T-cell (primary cell): ENCODE data around the gene DAPK3. TPM values are rescaled to one million over a fixed set of nuclear protein-coding genes. Genes with fewer than 3 reads are reported as not detected.
A peak's percentile ranks its signal among the peaks of the same experiment; 100 is the strongest.

Experiments
- ATAC-seq, 4 experiments: fragments of 200-7000 bp in 3 of 4; fragments of 150-1000 bp in 1 of 4; cut with Tn5 transposase; replicated peaks in 1 of 4; 1 replicate in 3 of 4; 2 replicates in 1 of 4; pipeline ENCODE4 v1.10.0; 2021; ENCODE audit warnings: moderate library complexity in 3 of 4, mild to moderate bottlenecking in 2 of 4, moderate number of reproducible peaks in 1 of 4
- CTCF ChIA-PET, 2 donors: fragments of 300-600 bp; sonication (Branson Sonifier 250); formaldehyde crosslinking; loops; one replicate each; lab custom pipeline; 2022; ENCODE audit warnings: antibody characterized with exemption in 2 of 2; lab: Charles Lee
- POLR2A ChIA-PET, 2 donors: fragments of 300-600 bp; sonication (Branson Sonifier 250); formaldehyde crosslinking; loops; one replicate each; lab custom pipeline; 2022; ENCODE audit warnings: antibody characterized with exemption in 2 of 2; lab: Charles Lee
- DNase-seq, 35 experiments: peaks; one replicate each; pipeline versions ENCODE4 v3.0.0 to v3.0.0-alpha.2; 2013 to 2023
- H3K27ac ChIP-seq: one replicate; pipeline ENCODE4 v1.5.1; 2013; ENCODE audit warnings: low read length
- H3K27me3 ChIP-seq, 2 experiments: replicated peaks in 1 of 2; 1 replicate in 1 of 2; 2 replicates in 1 of 2; pipeline versions ENCODE4 v1.6.1 to v1.7.0; 2013; ENCODE audit warnings: low read length in 1 of 2, mixed read lengths in 1 of 2; ENCODE audit not compliant: control insufficient read depth in 2 of 2, insufficient read depth in 2 of 2; ENCODE audit errors: extremely low read depth in 1 of 2
- H3K36me3 ChIP-seq, 2 donors: 1 replicate in 1 of 2; 2 replicates in 1 of 2; pipeline versions ENCODE4 v1.6.1 to v1.7.0; 2013; ENCODE audit warnings: low read length in 1 of 2; ENCODE audit not compliant: control insufficient read depth in 2 of 2, insufficient read depth in 1 of 2; ENCODE audit errors: extremely low read depth in 1 of 2
- H3K4me1 ChIP-seq, 2 experiments: 1 replicate in 1 of 2; 2 replicates in 1 of 2; pipeline versions ENCODE4 v1.6.1 to v1.7.0; 2013; ENCODE audit warnings: low read length in 2 of 2, mixed read lengths in 1 of 2; ENCODE audit not compliant: insufficient read depth in 2 of 2, control insufficient read depth in 1 of 2; ENCODE audit errors: extremely low read depth in 1 of 2
- H3K4me3 ChIP-seq, 2 donors: 1 replicate in 1 of 2; 2 replicates in 1 of 2; pipeline versions ENCODE4 v1.5.1 to v1.7.0; 2013; ENCODE audit warnings: mild to moderate bottlenecking in 2 of 2, low read length in 1 of 2, moderate library complexity in 1 of 2; ENCODE audit not compliant: control insufficient read depth in 1 of 2; ENCODE audit errors: extremely low read depth in 1 of 2
- H3K9me3 ChIP-seq: 2 replicates; pipeline ENCODE4 v1.7.0; 2013
- H3K27ac Mint-ChIP-seq, 2 donors: one replicate each; pipeline ENCODE4 v1.8.0; 2020 to 2021; ENCODE audit warnings: mild to moderate bottlenecking in 2 of 2, mixed read lengths in 2 of 2
- H3K27me3 Mint-ChIP-seq, 2 donors: one replicate each; pipeline ENCODE4 v1.8.0; 2021 to 2022; ENCODE audit warnings: mixed read lengths in 2 of 2
- H3K36me3 Mint-ChIP-seq: one replicate; pipeline ENCODE4 v1.8.0; 2021; ENCODE audit warnings: mixed read lengths
- H3K4me1 Mint-ChIP-seq, 3 donors: one replicate each; pipeline ENCODE4 v1.8.0; 2020 to 2022; ENCODE audit warnings: mixed read lengths in 3 of 3, mild to moderate bottlenecking in 1 of 3
- H3K4me3 Mint-ChIP-seq, 3 donors: one replicate each; pipeline ENCODE4 v1.8.0; 2020 to 2022; ENCODE audit warnings: mild to moderate bottlenecking in 3 of 3, mixed read lengths in 3 of 3, moderate library complexity in 3 of 3
- H3K9me3 Mint-ChIP-seq, 3 donors: one replicate each; pipeline ENCODE4 v1.8.0; 2020 to 2022; ENCODE audit warnings: mixed read lengths in 3 of 3
- WGBS: methylation state at CpG from one replicate; pipeline ENCODE4 v1.1.5; 2013; ENCODE audit warnings: missing lambda C conversion rate; ENCODE audit not compliant: insufficient coverage; 5-methylcytosine and 5-hydroxymethylcytosine counted together
- total RNA-seq, 35 experiments: library from RNA in 6 of 35; stranded (reverse) in 6 of 35; fragments of 120-200 nt in 1 of 35; gene quantifications; one replicate each; pipeline versions ENCODE4 v1.2.1 to v1.2.4 and lab custom pipeline; 2013 to 2026

The DAPK3 gene
- total RNA-seq, 5 donors from 2014 or later (not counting 1 experiment from before 2014, with no cell fraction given) = 30.3 to 51.2 (median 44.9) TPM

GRCh38 chr19:3983936-3984583 lies 13.2 kb upstream of the DAPK3 start:
- no peaks in the 10 kb centered on the region for H3K27me3 ChIP-seq
- H3K27me3 Mint-ChIP-seq = no peaks in the 10 kb centered on the region
- peaks cover 30 to 76% of the 10 kb centered on the region in 2 experiments for H3K4me1 ChIP-seq
- DNase-seq = peak in 2 of 35 experiments; percentile 13 to 42
- peak overlapping the region; percentile 92 to 97 (median 95) for H3K4me3 Mint-ChIP-seq
- no peak for ATAC-seq
- H3K4me3 ChIP-seq = peak overlapping the region; percentile 89 to 90
- ChIA-PET CTCF (no interaction called here), POLR2A (interaction anchor here (0.5 to 0.6 kb wide), 3 partner anchors 105 to 547 kb away, joined by 3 to 12 read pairs (median 4); no protein-coding TSS in a partner anchor)
- H3K27ac ChIP-seq = peak overlapping the region; percentile 92
- peaks cover 47 to 52% of the 10 kb centered on the region in 2 donors for H3K36me3 ChIP-seq
- H3K4me1 Mint-ChIP-seq = peaks cover 57 to 62% (median 60%) of the 10 kb centered on the region in 3 donors
- H3K9me3 ChIP-seq = no peaks in the 10 kb centered on the region
- peaks cover 41% of the 10 kb centered on the region for H3K36me3 Mint-ChIP-seq
- no peaks in the 10 kb centered on the region for H3K9me3 Mint-ChIP-seq
- 23% methylated on average over 27 of the region's 30 CpGs for WGBS
- peak overlapping the region; percentile 94 to 96 for H3K27ac Mint-ChIP-seq

- DNase-seq = no peak
- Histone ChIP-seq H3K9me3 (no peaks in the 10 kb centered on the region), H3K4me3 (peak overlapping the region; percentile 89 to 90), H3K4me1 (peaks cover 30 to 76% of the 10 kb centered on the region in 2 experiments), H3K27me3 (no peaks in the 10 kb centered on the region), H3K27ac (peak overlapping the region; percentile 92), H3K36me3 (peaks cover 50 to 56% of the 10 kb centered on the region in 2 donors)
- Mint-ChIP-seq H3K4me1 (peaks cover 57 to 64% (median 62%) of the 10 kb centered on the region in 3 donors), H3K36me3 (peaks cover 41% of the 10 kb centered on the region), H3K27me3 (no peaks in the 10 kb centered on the region), H3K27ac (peak overlapping the region; percentile 94 to 96), H3K9me3 (no peaks in the 10 kb centered on the region), H3K4me3 (peak overlapping the region; percentile 92 to 97 (median 95))
- WGBS = 60% methylated on average over 5 of the region's 7 CpGs
- no peak for ATAC-seq
- CTCF ChIA-PET = no interaction called here
- POLR2A ChIA-PET = interaction anchor here in 1 of 2 donors (0.5 to 0.6 kb wide), 2 partner anchors 105 to 354 kb away, joined by 3 to 12 read pairs; no protein-coding TSS in a partner anchor
Measured at GRCh38 chr19:3983542-3983914, 12.6 kb upstream of the DAPK3 start.

- Mint-ChIP-seq H3K36me3 (peaks cover 45% of the 10 kb centered on the region), H3K9me3 (no peaks in the 10 kb centered on the region), H3K27me3 (no peaks in the 10 kb centered on the region), H3K4me3 (peak overlapping the region; percentile 92 to 97 (median 95)), H3K4me1 (peaks cover 57 to 64% (median 64%) of the 10 kb centered on the region in 3 donors), H3K27ac (peak overlapping the region; percentile 94 to 96)
- Histone ChIP-seq H3K27me3 (no peaks in the 10 kb centered on the region), H3K4me1 (peaks cover 30 to 71% of the 10 kb centered on the region in 2 experiments), H3K27ac (peak overlapping the region; percentile 92), H3K36me3 (peaks cover 53 to 61% of the 10 kb centered on the region in 2 donors), H3K4me3 (no peak overlapping the region), H3K9me3 (no peaks in the 10 kb centered on the region)
- CTCF ChIA-PET = no interaction called here
- POLR2A ChIA-PET = interaction anchor here (0.5 to 0.6 kb wide), 2 partner anchors 99 to 353 kb away, joined by 3 to 4 read pairs; no protein-coding TSS in a partner anchor
- no peak for ATAC-seq
- peak in 1 of 35 experiments; percentile 25 for DNase-seq
- WGBS = 85% methylated on average over 30 of the region's 40 CpGs
Measured at GRCh38 chr19:3982701-3983541, 12.0 kb upstream of the DAPK3 start.

GRCh38 chr19:3981736-3982681 lies 11.1 kb upstream of the DAPK3 start:
- H3K36me3 Mint-ChIP-seq = peaks cover 51% of the 10 kb centered on the region
- ATAC-seq (no peak), DNase-seq (peak in 1 of 35 experiments; percentile 16)
- Histone ChIP-seq H3K4me3 (peak overlapping the region in 1 of 2 donors; percentile 6), H3K4me1 (peaks cover 25 to 62% of the 10 kb centered on the region in 2 experiments), H3K27ac (no peak overlapping the region), H3K9me3 (no peaks in the 10 kb centered on the region), H3K36me3 (peaks cover 61 to 70% of the 10 kb centered on the region in 2 donors), H3K27me3 (no peaks in the 10 kb centered on the region)
- H3K4me3 Mint-ChIP-seq = peak overlapping the region; percentile 17 to 92 (median 39)
- POLR2A ChIA-PET = interaction anchor here in 1 of 2 donors (0.6 kb wide), 2 partner anchors 25 to 100 kb away, joined by 4 to 13 read pairs; no protein-coding TSS in a partner anchor
- CTCF ChIA-PET = no interaction called here
- WGBS = 88% methylated on average over 34 of the region's 39 CpGs
- no peaks in the 10 kb centered on the region for H3K9me3 Mint-ChIP-seq
- H3K4me1 Mint-ChIP-seq = peaks cover 51 to 57% (median 56%) of the 10 kb centered on the region in 3 donors
- no peak overlapping the region for H3K27ac Mint-ChIP-seq
- H3K27me3 Mint-ChIP-seq = no peaks in the 10 kb centered on the region

GRCh38 chr19:3981373-3981735 lies 10.5 kb upstream of the DAPK3 start:
- ATAC-seq (no peak), DNase-seq (peak in 1 of 35 experiments; percentile 15)
- Histone ChIP-seq H3K36me3 (peaks cover 66 to 77% of the 10 kb centered on the region in 2 donors), H3K4me1 (peaks cover 23 to 57% of the 10 kb centered on the region in 2 experiments), H3K9me3 (no peaks in the 10 kb centered on the region), H3K27me3 (no peaks in the 10 kb centered on the region), H3K27ac (no peak overlapping the region), H3K4me3 (peak overlapping the region in 1 of 2 donors; percentile 6)
- H3K36me3 Mint-ChIP-seq = peaks cover 54% of the 10 kb centered on the region
- H3K27ac Mint-ChIP-seq = no peak overlapping the region
- no peak overlapping the region for H3K4me3 Mint-ChIP-seq
- 94% methylated on average over 10 of the region's 10 CpGs for WGBS
- no peaks in the 10 kb centered on the region for H3K9me3 Mint-ChIP-seq
- POLR2A ChIA-PET = interaction anchor here in 1 of 2 donors (0.6 kb wide), 1 partner anchor 25 kb away, joined by 13 read pairs; no protein-coding TSS in a partner anchor
- peaks cover 44 to 51% (median 50%) of the 10 kb centered on the region in 3 donors for H3K4me1 Mint-ChIP-seq
- no peaks in the 10 kb centered on the region for H3K27me3 Mint-ChIP-seq
- CTCF ChIA-PET = no interaction called here
